ENCODE measurements around the gene RTEL1.
"Not testable (repeated sequence)": the region's sequence is repeated elsewhere in the genome, so short reads cannot be mapped to it uniquely, and the experiment has no call there.

Gene RTEL1

GRCh38 chr20:63664143-63664851 lies 6.2 kb downstream of the RTEL1 start:
- DNase-seq (ENCODE audit: insufficient read length, low spot score) (no peak), FAIRE-seq (no peak)

GRCh38 chr20:63664861-63665594 lies 6.9 kb downstream of the RTEL1 start:
- DNase-seq (ENCODE audit: insufficient read length, low spot score): no peak
- FAIRE-seq: no peak

- FAIRE-seq: no peak
- DNase-seq (ENCODE audit: insufficient read length, low spot score): no peak
Measured at GRCh38 chr20:63665708-63666107, 7.6 kb downstream of the RTEL1 start.

- FAIRE-seq (no peak), DNase-seq (ENCODE audit: insufficient read length, low spot score) (no peak)
Measured at GRCh38 chr20:63667858-63668257, 9.7 kb downstream of the RTEL1 start.

GRCh38 chr20:63668351-63668750 lies 10.2 kb downstream of the RTEL1 start:
- FAIRE-seq: no peak
- no peak for DNase-seq (ENCODE audit: insufficient read length, low spot score)

- not testable (repeated sequence) for FAIRE-seq; DNase-seq (ENCODE audit: insufficient read length, low spot score)
Measured at GRCh38 chr20:63671695-63672094, 13.6 kb downstream of the RTEL1 start.

GRCh38 chr20:63672666-63673065 lies 14.6 kb downstream of the RTEL1 start:
- FAIRE-seq (no peak), DNase-seq (ENCODE audit: insufficient read length, low spot score) (no peak)

- DNase-seq (ENCODE audit: insufficient read length, low spot score): no peak
- FAIRE-seq: no peak
Measured at GRCh38 chr20:63673951-63674350, 15.8 kb downstream of the RTEL1 start.

GRCh38 chr20:63675681-63676368 lies 17.7 kb downstream of the RTEL1 start:
- DNase-seq (ENCODE audit: insufficient read length, low spot score) (no peak), FAIRE-seq (no peak)

- no peak for FAIRE-seq
- DNase-seq (ENCODE audit: insufficient read length, low spot score): no peak
Measured at GRCh38 chr20:63678071-63678470, 20.0 kb downstream of the RTEL1 start.

GRCh38 chr20:63678667-63679465 lies 20.8 kb downstream of the RTEL1 start:
- no peak for FAIRE-seq
- DNase-seq (ENCODE audit: insufficient read length, low spot score): no peak

GRCh38 chr20:63679799-63680305 lies 21.7 kb downstream of the RTEL1 start:
- FAIRE-seq: no peak
- no peak for DNase-seq (ENCODE audit: insufficient read length, low spot score)

GRCh38 chr20:63680427-63680826 lies 22.3 kb downstream of the RTEL1 start:
- FAIRE-seq (no peak), DNase-seq (ENCODE audit: insufficient read length, low spot score) (no peak)

- DNase-seq (ENCODE audit: insufficient read length, low spot score): no peak
Measured at GRCh38 chr20:63680857-63681608, 22.9 kb downstream of the RTEL1 start.

GRCh38 chr20:63681609-63682142 lies 23.6 kb downstream of the RTEL1 start:
- DNase-seq (ENCODE audit: insufficient read length, low spot score) (no peak), FAIRE-seq (no peak)

More at GRCh38 chr20:63680857-63681608, 22.9 kb downstream of the RTEL1 start:
- no peak for FAIRE-seq

- FAIRE-seq: no peak
- DNase-seq (ENCODE audit: insufficient read length, low spot score): no peak
Measured at GRCh38 chr20:63682384-63683139, 24.4 kb downstream of the RTEL1 start.

- DNase-seq (ENCODE audit: insufficient read length, low spot score) (no peak), FAIRE-seq (no peak)
Measured at GRCh38 chr20:63685269-63686026, 27.3 kb downstream of the RTEL1 start.

- FAIRE-seq: no peak
- DNase-seq (ENCODE audit: insufficient read length, low spot score): no peak
Measured at GRCh38 chr20:63686094-63686491, 28.0 kb downstream of the RTEL1 start.
